Glutamatergic neuron (in vitro differentiated cells): ENCODE measurements around the gene VRK1. TPM values are rescaled to one million over a fixed set of nuclear protein-coding genes. Genes with fewer than 3 reads are reported as not detected.

Experiments
- DNase-seq: peaks from one replicate; pipeline ENCODE4 v3.0.0; 2022
- H3K27ac Mint-ChIP-seq: one replicate; pipeline ENCODE4 v1.8.0; 2020; ENCODE audit warnings: mild to moderate bottlenecking, mixed read lengths, inconsistent platforms; ENCODE audit not compliant: unreplicated experiment
- H3K27me3 Mint-ChIP-seq: one replicate; pipeline ENCODE4 v1.8.0; 2020; ENCODE audit warnings: mild to moderate bottlenecking, moderate library complexity, mixed read lengths, inconsistent platforms; ENCODE audit not compliant: unreplicated experiment
- H3K36me3 Mint-ChIP-seq: one replicate; pipeline ENCODE4 v1.8.0; 2020; ENCODE audit warnings: mild to moderate bottlenecking, mixed read lengths, inconsistent platforms; ENCODE audit not compliant: unreplicated experiment
- H3K4me1 Mint-ChIP-seq: one replicate; pipeline ENCODE4 v1.8.0; 2020; ENCODE audit warnings: mild to moderate bottlenecking, low read depth, mixed read lengths, inconsistent platforms; ENCODE audit not compliant: unreplicated experiment
- H3K4me3 Mint-ChIP-seq: one replicate; pipeline ENCODE4 v1.8.0; 2020; ENCODE audit warnings: mild to moderate bottlenecking, mixed read lengths, inconsistent platforms; ENCODE audit not compliant: unreplicated experiment
- H3K9me3 Mint-ChIP-seq: one replicate; pipeline ENCODE4 v1.8.0; 2020; ENCODE audit warnings: mild to moderate bottlenecking, moderate library complexity, mixed read lengths, inconsistent platforms; ENCODE audit not compliant: unreplicated experiment
- total RNA-seq: library from RNA; stranded (reverse); fragmentation: NEBNext Ultra II Directional; extraction: Animal tissue kit (Norgen Biotek cat#: 25700); gene quantifications from one replicate; pipeline ENCODE4 v1.2.1, GENCODE V29; 2021; ENCODE audit not compliant: unreplicated experiment
- TF ChIP-seq, protein P1 (sequence below): fragments of 200-600 bp; sonication (generic); IDR thresholded peaks from one replicate; pipeline ENCODE4 v1.5.0; 2021; ENCODE audit not compliant: partially characterized antibody, unreplicated experiment

The VRK1 gene
- total RNA-seq, 1 donor from 2014 or later: 50.5 TPM

DNA sequence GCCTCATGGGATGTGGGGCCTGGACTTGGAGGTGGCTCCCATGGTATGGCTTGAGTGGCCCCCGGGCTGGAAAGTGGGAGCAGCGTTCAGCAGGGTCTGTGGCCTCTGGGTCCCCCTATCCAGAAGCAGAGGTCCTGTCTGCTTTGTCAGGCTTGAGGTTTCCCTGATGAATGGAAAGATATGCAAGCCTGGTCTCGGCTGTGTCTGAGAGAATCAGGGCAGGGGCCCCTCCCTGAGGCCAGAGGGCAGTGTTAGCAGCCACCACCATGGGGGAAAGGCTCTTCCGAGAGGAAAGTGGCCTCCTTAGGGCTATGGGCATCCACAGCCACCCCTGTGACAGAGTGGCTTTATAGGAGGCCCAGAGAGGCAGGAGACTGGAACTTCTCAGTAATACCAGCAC is 128.2 kb downstream of the VRK1 start:
- no peak for DNase-seq
- Mint-ChIP-seq H3K27ac (no peak overlapping the region), H3K36me3 (peaks cover 17% of the 10 kb centered on the region), H3K4me3 (no peak overlapping the region), H3K4me1 (peaks cover 26% of the 10 kb centered on the region), H3K27me3 (peaks cover 6% of the 10 kb centered on the region), H3K9me3 (peaks cover 18% of the 10 kb centered on the region)
- TF ChIP-seq, protein P1, sequence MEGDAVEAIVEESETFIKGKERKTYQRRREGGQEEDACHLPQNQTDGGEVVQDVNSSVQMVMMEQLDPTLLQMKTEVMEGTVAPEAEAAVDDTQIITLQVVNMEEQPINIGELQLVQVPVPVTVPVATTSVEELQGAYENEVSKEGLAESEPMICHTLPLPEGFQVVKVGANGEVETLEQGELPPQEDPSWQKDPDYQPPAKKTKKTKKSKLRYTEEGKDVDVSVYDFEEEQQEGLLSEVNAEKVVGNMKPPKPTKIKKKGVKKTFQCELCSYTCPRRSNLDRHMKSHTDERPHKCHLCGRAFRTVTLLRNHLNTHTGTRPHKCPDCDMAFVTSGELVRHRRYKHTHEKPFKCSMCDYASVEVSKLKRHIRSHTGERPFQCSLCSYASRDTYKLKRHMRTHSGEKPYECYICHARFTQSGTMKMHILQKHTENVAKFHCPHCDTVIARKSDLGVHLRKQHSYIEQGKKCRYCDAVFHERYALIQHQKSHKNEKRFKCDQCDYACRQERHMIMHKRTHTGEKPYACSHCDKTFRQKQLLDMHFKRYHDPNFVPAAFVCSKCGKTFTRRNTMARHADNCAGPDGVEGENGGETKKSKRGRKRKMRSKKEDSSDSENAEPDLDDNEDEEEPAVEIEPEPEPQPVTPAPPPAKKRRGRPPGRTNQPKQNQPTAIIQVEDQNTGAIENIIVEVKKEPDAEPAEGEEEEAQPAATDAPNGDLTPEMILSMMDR: no peak

DNA sequence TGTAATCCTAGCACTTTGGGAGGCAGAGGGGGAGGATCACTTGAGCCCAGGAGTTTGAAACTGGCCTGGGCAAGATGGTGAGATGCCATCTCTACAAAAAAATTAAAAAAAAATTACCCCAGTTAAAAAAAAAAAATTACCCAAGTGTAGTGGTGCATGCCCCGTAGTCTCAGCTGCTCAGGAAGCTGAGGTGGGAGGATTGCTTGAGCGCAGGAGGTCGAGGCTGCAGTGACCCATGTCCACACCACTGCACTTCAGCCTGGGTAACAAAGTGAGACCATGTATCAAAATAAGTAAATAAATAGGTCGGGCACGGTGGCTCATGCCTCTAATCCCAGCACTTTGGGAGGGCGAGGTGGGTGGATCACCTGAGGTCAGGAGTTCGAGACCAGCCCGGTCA is 128.8 kb downstream of the VRK1 start:
- H3K27me3 Mint-ChIP-seq: peaks cover 6% of the 10 kb centered on the region
- no peak for DNase-seq
- H3K4me1 Mint-ChIP-seq: peaks cover 30% of the 10 kb centered on the region
- TF ChIP-seq, protein P1: no peak
- peaks cover 18% of the 10 kb centered on the region for H3K9me3 Mint-ChIP-seq
- peaks cover 17% of the 10 kb centered on the region for H3K36me3 Mint-ChIP-seq
- no peak overlapping the region for H3K27ac Mint-ChIP-seq
- H3K4me3 Mint-ChIP-seq: no peak overlapping the region

DNA sequence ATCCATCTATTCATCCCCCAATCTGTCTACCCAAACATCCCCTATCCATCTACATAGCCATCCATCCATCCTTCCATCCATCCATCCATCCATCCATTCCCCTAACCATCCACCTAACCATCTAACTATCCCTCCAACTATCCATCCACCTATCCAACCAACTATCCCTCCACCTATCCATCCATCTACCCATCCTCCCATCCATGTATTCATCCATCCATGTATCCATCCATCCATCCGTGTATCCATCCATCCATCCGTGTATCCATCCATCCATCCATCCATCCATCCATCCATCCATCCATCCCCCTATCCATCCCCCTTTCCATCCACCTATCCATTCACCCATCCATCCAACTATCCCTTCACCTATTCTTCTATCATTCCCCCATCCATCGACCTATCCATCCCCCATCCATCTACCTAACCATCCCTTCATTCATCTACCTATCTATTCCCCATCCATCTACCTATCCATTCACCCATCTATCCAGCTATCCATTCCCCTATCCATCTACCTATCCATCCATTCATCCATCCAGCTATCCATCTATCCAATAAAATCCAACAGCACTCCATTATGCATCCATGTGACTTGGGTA is 131.7 kb downstream of the VRK1 start:
- Mint-ChIP-seq H3K27ac (peak overlapping the region; percentile 3), H3K9me3 (peaks cover 16% of the 10 kb centered on the region), H3K36me3 (no peaks in the 10 kb centered on the region), H3K27me3 (peaks cover 10% of the 10 kb centered on the region), H3K4me1 (peaks cover 49% of the 10 kb centered on the region), H3K4me3 (no peak overlapping the region)
- DNase-seq: no peak
- TF ChIP-seq, protein P1: no peak

DNA sequence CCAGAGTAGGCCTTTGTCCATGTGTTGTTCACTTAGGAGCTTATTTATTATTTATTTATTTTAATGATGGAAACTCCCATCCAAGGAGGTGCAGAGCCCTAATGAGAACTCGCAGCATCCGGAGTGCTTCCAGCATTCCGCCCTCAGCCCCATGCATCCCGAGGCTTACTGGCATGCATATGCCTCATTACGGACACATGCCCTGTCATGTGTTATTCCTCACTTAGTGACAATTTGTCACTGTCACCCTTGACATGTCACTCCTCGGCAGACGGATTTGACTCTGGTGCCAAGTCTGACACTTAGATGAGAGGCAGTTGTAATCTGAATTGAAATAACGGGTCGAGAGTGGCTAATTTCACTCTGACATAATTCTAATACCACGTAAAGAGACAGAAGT is 132.8 kb downstream of the VRK1 start:
- Mint-ChIP-seq H3K9me3 (peaks cover 20% of the 10 kb centered on the region), H3K27me3 (peaks cover 15% of the 10 kb centered on the region), H3K27ac (peak overlapping the region; percentile 86), H3K4me3 (peak overlapping the region; percentile 71), H3K4me1 (peaks cover 56% of the 10 kb centered on the region), H3K36me3 (no peaks in the 10 kb centered on the region)
- TF ChIP-seq, protein P1: no peak
- DNase-seq: peak; percentile 43

DNA sequence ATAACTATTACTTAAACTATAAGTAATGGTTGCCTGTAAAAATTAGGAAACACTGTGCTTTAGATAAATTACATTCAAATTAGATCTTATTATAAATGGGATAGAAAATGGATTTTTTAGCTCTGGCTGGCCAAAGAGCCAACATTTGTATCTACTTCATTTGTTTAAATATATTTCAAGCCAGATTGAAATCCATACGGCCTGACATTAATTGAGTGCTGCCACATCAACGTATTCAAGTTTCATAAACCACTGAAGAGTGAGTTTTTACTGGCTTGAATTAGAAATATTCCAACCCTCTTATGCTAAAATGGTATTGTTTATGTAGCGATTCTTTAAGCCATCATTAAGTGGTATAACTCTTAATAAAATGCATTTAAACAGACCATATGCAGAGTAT is 133.3 kb downstream of the VRK1 start:
- Mint-ChIP-seq H3K4me1 (peaks cover 61% of the 10 kb centered on the region), H3K9me3 (peaks cover 23% of the 10 kb centered on the region), H3K36me3 (no peaks in the 10 kb centered on the region), H3K27ac (peak overlapping the region; percentile 64), H3K27me3 (peaks cover 20% of the 10 kb centered on the region), H3K4me3 (peak overlapping the region; percentile 37)
- DNase-seq: no peak
- TF ChIP-seq, protein P1: no peak
